Colonic mucosa (tissue), 4 donors: ENCODE data around the gene DLG4. TPM values are rescaled to one million over a fixed set of nuclear protein-coding genes. Genes with fewer than 3 reads are reported as not detected.

Experiments used
- DNase-seq: peaks from one replicate; pipeline ENCODE4 v3.0.0-alpha.2; 2020
- H3K27ac ChIP-seq: fragments of 200-600 bp; one replicate; pipeline ENCODE4 v1.8.0; 2021
- H3K27me3 ChIP-seq: fragments of 200-600 bp; one replicate; pipeline ENCODE4 v1.8.0; 2021
- H3K36me3 ChIP-seq: fragments of 200-600 bp; one replicate; pipeline ENCODE4 v1.8.0; 2021
- H3K4me1 ChIP-seq: fragments of 200-600 bp; one replicate; pipeline ENCODE4 v1.8.0; 2021; ENCODE audit warnings: mild to moderate bottlenecking
- H3K4me3 ChIP-seq: fragments of 200-600 bp; one replicate; pipeline ENCODE4 v1.8.0; 2021
- H3K9ac ChIP-seq, 2 donors: one replicate each; pipeline ENCODE4 v1.7.0; 2013; ENCODE audit warnings: control low read depth in 2 of 2, low read depth in 2 of 2, low read length in 2 of 2
- H3K9me3 ChIP-seq: fragments of 200-600 bp; one replicate; pipeline ENCODE4 v1.8.0; 2021
- CTCF ChIP-seq: fragments of 200-600 bp; IDR thresholded peaks from one replicate; pipeline ENCODE4 v1.8.0; 2022; ENCODE audit warnings: antibody characterized with exemption, mild to moderate bottlenecking
- intact Hi-C: fragments of 100-400 bp; cut with DNase I; formaldehyde crosslinking; loops from one replicate; pipeline ENCODE4 v1.14.1; 2022
- total RNA-seq, 2 donors: library from RNA; stranded (reverse); fragmentation: NEBNext Ultra II Directional in 1 of 2; extraction: Animal tissue kit (Norgen Biotek cat#: 25700) in 1 of 2; gene quantifications; one replicate each; pipeline ENCODE4 v1.2.1, GENCODE V29; 2021
- donor health status: healthy.
- donor health status: DM: no; HTN: no; CAD: no.
- donor health status: DM: no; HTN: no; CAD: no.

DLG4 gene
- total RNA-seq, 2 donors from 2014 or later, result 4.8 to 5.6 TPM

GRCh38 chr17:7261379-7262191, 41.9 kb upstream of the DLG4 start:
- Histone ChIP-seq H3K4me3 (peak overlapping the region; percentile 77), H3K9ac (peak overlapping the region; percentile 80 to 96), H3K9me3 (no peaks in the 10 kb centered on the region), H3K27ac (peak overlapping the region; percentile 93), H3K4me1 (no peaks in the 10 kb centered on the region), H3K27me3 (no peaks in the 10 kb centered on the region), H3K36me3 (no peaks in the 10 kb centered on the region)
- DNase-seq, result no peak
- intact Hi-C loops, result loop anchor here (5.0 kb wide), 1 partner anchor 36 kb away; no protein-coding TSS in a partner anchor
- TF ChIP-seq CTCF, result no peak

GRCh38 chr17:7260651-7261378, 41.2 kb upstream of the DLG4 start:
- intact Hi-C loops, result loop anchor here (5.0 kb wide), 1 partner anchor 36 kb away; no protein-coding TSS in a partner anchor
- DNase-seq, result peak; percentile 86
- no peaks in the 10 kb centered on the region for H3K4me1 ChIP-seq

GRCh38 chr17:7260151-7260550, 40.5 kb upstream of the DLG4 start:
- H3K27me3 ChIP-seq, result no peaks in the 10 kb centered on the region
- no peaks in the 10 kb centered on the region for H3K9me3 ChIP-seq
- intact Hi-C loops, result loop anchor here (5.0 kb wide), 1 partner anchor 37 kb away; no protein-coding TSS in a partner anchor
- H3K9ac ChIP-seq, result peak overlapping the region; percentile 80 to 96
- peak overlapping the region; percentile 77 for H3K4me3 ChIP-seq
- peak overlapping the region; percentile 93 for H3K27ac ChIP-seq
- no peak for TF ChIP-seq CTCF
- no peaks in the 10 kb centered on the region for H3K4me1 ChIP-seq
- DNase-seq, result no peak
- H3K36me3 ChIP-seq, result no peaks in the 10 kb centered on the region

More at GRCh38 chr17:7260651-7261378, 41.2 kb upstream of the DLG4 start:
- peak overlapping the region; percentile 93 for H3K27ac ChIP-seq
- H3K27me3 ChIP-seq, result no peaks in the 10 kb centered on the region
- H3K4me3 ChIP-seq, result peak overlapping the region; percentile 77
- H3K9me3 ChIP-seq, result no peaks in the 10 kb centered on the region
- no peak for TF ChIP-seq CTCF
- H3K9ac ChIP-seq, result peak overlapping the region; percentile 80 to 96
- no peaks in the 10 kb centered on the region for H3K36me3 ChIP-seq

- Histone ChIP-seq H3K9ac (peak overlapping the region; percentile 13 to 96), H3K9me3 (no peaks in the 10 kb centered on the region), H3K27ac (peak overlapping the region; percentile 93), H3K4me1 (no peaks in the 10 kb centered on the region), H3K36me3 (peaks cover 4% of the 10 kb centered on the region), H3K4me3 (peak overlapping the region; percentile 77), H3K27me3 (no peaks in the 10 kb centered on the region)
- DNase-seq, result no peak
- TF ChIP-seq CTCF, result no peak
- intact Hi-C loops, result no loop called here
Observed at GRCh38 chr17:7259555-7259889, 39.9 kb upstream of the DLG4 start.

- H3K9ac ChIP-seq, result peak overlapping the region; percentile 13 to 96
- peak; percentile 86 for DNase-seq
- H3K9me3 ChIP-seq, result no peaks in the 10 kb centered on the region
- H3K27ac ChIP-seq, result peak overlapping the region; percentile 93
- intact Hi-C loops, result no loop called here
- no peaks in the 10 kb centered on the region for H3K27me3 ChIP-seq
- H3K36me3 ChIP-seq, result peaks cover 4% of the 10 kb centered on the region
- no peak overlapping the region for H3K4me3 ChIP-seq
- TF ChIP-seq CTCF, result no peak
- H3K4me1 ChIP-seq, result no peaks in the 10 kb centered on the region
Observed at GRCh38 chr17:7258731-7259554, 39.3 kb upstream of the DLG4 start.
